ENCODE data around the gene TRIP13.

The TRIP13 gene

DNA sequence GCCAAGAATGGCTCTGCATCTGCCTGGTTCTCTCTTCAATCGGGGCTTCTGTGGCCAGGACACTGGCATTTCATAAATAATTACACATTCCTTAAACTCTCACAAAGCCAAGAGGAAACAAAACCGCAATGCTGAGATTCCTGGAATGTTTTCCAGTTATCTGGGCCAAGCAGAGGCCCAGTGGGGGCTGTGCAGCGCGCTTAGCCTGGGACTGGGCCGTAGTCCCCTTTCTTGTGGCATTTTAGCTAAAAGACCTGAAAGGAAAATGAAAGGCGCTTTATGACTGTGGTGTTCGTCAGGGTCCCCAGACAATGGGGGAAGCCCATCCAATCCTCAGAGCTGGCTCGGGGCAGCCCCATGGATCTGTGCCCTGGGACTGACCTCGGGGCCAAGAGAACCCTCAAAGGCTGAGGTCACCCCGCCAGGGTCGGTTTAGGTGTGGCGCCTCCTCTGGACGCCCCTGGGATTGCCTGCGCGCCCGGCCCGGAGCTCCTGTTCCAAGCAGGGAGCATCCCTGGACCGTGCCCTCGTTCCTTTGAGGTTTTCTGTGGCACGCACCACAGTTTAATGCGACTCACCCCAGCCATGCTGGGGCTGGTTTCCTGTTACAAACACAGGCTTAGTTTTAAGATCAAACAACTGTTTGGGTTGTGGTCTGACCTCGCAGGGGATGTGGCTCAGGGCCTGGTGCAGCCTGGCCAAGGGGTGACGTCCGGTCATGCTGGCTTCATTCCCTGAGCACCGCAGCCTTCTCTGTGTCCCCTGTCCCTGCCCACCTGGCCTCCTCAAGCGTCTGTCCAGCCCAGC lies 64.5 kb downstream of the TRIP13 start:
- no peak for FAIRE-seq

DNA sequence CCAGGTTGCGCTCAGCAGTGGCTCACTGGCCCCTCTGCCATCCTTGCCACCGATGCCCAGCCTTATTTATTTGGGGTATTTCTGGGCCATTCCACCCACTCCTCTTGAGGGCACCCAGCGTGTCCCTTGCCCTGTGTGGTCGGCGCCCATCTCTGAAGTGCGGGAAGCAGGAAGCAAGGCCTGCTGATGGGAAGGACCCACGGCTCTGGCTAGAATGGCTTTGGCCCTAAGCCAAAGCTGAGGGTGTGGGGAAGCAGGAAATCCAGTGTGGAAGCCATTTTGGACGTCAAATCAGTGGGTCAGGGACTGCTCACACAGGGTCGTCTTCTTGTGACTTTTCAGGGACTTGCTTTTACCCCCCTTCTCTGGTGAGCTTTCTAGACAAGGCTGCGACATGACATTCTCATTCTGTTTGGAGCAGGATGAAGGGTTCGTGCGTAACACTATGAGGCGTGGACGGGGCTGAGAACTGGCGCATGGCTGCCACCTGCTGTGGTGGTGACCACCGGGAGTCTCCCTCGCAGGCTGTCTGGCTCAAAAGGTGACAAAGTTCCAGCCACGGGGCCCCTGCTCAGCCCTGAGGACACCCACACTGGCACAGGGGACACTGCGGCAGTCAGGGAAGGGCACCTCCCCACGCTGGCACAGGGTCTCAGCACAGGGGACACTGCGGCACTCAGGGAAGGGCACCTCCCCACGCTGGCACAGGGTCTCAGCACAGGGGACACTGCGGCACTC lies 65.2 kb downstream of the TRIP13 start:
- no peak for FAIRE-seq

DNA sequence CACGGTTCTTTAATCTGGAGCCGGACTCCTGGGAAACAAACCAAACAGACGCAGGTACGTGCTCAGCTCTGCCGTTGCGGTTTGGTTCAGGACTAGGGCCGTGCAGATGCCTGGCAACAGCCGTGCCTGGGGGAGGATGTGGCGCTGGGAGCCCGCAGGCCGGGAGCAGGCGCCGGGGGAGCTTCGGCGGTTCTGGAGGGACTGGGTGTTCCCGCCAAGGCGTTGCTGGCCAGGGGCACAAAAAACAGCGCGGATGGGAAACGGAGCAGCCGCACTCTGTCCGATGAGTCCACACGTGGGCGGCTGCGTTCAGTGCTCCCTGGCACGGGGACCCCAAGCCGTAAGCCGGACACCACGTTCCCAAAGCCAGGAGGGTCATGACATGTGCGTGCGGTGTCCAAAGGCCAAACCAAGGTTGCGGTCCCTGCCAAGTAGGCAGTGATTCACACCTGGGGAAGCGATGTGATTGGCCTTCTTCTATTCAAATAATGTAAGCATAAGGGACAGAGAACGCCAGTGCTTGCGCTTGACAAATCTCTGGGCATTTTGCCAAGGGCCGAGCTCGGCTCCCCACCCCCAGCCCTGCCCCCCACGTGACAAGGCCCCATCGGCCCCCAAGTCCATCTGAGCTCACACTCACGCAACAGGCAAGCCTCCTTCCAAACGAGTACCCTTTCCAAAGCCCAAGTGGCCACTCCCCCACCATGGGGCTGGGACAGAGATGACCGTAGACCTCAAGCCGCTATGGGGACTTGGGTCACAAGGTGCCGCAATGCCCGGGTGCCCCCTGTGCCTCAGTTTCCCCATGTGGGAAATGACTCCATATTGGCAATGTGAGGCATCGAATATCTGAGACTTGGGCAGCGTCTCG lies 66.3 kb downstream of the TRIP13 start:
- FAIRE-seq, result no peak

DNA sequence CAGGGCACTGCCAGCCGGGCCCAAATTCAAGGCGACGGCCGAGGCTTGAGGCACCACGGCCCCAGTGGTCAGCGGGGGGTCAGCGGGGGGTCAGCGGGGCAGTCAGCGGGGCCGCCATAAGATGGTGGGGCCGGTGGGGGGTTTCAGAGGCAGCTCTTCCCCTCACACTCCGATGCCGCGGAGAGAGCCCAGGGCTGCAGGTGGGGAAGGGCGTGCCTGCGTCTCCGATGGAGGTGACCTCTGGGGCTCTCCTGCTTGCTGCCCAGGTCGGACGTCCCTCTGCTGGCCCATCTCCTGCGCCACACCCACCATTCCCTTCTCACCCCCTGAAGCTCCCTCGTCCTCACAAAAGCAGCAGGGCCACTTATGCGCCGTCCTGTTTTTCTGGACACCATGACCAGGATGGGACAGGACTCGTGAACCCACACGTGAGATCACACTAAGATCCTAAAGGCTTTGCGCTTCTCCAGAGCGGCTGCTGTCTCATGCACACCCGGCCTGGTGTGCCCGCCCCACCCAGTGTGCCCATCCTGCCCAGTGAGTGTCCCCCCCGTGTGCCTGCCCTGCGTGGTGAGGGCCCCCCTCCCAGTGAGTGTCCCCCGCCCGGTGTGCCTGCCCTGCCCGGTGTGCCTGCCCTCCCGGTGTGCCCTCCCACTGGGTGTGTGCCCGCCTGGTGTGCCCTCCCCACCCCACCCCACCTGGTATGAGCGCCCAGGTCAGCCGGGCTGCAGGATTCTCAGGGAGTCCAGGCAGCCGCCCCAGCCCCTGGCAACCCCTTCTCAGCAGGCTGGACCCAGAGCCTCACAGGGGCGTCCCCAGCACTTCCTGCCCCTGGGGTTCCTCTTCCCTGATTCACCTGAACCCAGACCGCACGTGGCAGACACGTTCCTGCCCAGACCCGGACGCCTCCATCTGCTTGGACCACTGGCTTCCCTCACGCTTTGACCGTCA lies 67.2 kb downstream of the TRIP13 start:
- FAIRE-seq, result no peak

DNA sequence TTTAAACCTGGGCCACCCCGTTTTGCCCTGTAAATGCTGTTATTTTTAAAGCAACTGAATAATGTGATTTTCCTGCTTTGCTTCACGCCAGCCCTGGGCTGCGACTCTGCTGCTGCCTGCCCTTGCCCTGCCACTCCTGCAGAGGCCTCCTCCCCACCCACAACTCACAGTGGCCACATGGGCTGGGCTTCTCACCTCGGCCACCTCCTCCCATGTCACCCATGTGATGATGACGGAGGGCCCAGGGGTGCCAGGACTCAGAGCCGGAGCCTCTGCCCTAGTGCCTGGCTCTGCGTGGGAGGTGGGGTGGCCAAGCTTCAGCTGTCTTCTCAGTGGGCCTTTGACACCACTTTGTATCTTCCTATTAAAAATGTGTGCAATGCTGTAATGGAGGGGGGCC lies 67.9 kb downstream of the TRIP13 start:
- FAIRE-seq, result no peak

DNA sequence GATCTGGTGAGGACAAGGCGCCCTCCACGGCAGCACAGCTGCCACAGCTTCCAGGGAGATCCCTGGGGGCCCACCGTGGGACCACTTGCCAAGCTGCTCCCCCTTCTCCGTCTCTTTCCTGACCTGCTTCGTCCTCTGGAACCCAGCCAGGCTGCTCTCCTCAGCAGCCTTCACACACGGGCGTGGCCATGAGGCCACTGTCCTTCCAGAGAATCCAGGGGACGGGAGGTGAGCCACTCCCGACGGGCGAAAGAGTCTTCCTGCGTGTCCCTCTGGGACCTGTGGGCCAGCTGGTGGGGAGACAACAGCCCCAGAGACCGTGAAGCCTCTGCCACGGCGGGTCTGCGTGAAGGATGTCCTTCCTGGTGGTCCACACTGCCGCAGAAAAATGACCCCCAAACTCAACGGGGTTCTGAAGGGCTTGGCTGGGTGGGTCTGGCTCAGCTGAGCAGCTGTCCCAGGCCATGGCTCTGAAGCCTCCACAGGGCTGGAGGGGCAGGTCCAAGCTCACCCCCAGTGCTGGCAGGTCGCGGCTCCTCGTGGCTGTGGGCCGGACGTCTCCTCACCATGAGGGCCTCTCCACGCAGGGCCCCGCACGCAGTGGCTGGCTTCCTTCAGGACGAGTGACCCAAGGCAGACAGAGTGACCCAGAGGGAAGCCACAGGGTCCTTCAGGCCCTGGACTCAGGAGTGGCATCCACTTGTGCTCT lies 68.5 kb downstream of the TRIP13 start:
- no peak for FAIRE-seq

DNA sequence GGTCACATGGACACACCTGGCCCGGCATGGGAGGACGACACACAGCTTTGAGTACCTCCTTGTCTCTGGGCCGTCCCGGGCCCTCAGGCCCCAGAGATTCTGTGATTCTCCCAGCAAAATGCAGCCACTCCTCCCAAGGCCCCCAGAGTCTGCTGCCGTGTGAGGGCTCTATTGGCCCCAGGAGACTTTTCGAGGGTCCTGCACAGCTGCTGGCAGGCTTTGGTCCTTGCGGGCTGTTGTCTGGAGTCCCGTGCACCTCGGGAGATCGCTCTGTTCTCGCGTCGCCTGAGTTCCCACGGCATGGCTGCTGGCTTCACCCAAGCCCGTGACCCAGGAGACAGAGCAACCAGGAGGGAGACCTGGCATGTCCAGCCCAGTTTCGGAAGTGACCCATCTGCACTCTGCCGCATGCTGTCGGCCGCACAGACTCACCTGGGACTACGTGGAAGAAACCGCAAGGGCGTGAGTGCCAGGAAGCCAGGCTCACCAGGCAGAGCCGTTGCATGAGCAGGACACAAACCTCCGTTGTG lies 69.1 kb downstream of the TRIP13 start:
- FAIRE-seq, result no peak

DNA sequence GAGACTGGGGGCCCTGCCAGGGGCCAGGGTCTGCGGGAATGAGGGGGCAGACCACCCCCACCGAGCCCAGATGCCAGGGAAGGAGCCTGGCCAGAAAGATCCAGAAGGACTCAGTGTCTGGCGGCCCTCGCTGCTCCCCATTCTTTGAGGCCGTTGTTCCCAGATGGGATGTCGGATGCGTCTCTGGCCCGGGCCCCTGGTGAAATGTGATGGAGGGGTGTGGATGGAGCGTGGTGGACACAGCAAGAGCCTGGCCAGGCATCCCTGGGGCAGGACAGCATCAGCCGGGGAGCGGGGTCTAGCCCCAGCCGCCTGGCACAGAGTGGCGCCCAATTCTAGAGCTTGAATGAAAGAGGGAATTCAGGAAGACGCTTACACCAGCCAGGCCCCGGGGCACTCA lies 69.7 kb downstream of the TRIP13 start:
- FAIRE-seq, result no peak

DNA sequence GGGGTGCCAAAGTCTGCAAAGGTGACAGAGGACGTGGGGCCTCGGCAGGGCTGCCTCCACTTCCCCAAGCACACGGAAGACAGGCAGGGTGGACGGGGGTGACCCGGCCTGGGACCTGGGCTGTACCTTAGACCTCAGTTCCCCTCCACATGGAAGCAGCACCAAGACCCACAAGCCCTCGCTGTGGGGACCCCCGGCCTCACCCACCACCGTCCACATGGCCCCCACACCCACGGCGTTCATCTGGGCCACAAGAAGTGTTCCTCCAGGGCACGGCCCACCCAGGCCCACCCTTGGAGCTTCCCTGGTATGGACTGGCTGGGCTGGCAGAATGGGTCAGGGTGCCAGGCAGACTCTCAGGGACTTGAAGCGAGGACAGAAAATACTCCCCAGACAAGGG lies 70.1 kb downstream of the TRIP13 start:
- FAIRE-seq, result no peak

DNA sequence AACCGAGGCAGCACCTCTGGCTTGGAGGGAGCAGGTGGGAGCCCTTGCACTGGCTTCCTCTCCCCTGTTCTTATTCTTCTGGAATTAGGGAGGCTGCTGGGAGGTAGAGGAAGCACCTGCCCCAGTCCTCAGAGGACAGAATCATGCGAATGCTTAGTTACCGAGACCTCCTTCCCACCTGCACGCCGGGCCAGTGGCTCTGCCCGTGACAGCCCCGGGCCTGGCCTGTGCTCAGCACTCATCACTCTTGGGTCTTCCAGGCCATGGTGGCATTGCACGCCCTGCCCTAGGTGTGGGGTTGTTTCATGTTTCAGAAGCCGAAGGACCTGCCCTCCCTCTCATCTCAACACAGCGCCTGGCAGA lies 70.6 kb downstream of the TRIP13 start:
- FAIRE-seq, result no peak

DNA sequence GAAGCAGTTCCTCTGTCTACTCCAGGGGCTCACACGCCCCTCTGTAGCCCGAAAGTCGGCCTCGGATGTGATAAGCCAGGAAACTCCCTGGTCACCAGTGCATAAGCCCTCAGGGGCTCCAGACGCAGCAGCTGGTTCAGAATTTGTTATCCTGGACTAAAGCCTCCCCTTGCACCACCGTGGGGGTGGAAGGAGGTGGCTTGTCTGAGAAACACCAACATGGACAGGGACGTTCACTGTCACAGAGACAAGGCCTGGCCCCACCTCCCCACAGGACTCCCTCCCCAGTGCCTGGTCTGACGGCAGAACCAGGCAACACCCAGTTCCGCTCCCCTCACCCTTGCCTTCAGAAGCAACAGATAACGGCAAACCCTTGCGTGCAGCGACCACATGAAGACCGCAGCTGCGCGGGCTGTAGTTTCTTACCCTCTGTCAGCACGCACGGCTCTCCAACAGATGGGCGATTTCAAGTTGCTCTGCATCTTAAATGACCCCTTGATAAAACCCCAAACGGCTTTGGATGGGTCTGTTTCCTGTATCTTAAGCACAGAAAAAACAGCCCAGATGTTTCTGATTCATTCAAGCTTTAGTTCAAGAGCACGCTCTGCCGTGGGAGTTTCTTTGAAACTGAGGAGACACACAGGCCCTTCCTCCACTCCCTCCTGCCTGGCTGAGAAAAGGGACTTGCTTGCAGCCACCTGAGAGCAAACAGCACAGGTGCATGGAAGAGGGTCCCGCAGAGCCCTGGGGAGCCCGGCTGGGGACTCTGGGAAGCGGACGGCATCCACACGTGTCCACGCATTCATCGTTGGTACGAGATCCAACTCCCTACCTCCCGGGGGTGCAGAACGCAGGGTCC lies 71.2 kb downstream of the TRIP13 start:
- no peak for FAIRE-seq

DNA sequence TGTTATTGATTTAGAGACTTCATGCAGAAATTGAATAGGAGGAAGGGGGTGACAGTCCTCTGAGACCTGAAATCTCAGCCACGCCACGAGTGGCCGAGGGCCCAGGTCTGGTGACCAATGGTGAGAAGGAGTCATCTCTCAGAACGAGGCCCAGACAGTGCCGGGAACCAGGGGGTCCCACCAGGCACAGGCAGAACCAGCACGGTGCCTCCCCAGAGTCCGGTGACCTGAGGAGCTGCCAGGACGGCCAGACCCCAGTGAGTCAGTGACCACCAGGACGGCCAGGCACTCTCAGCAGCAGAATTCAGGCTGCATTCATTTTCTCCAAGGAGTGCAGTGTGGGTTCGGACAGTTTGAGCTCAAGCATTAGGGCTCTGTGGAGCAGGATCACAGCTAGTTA lies 72.1 kb downstream of the TRIP13 start:
- FAIRE-seq, result no peak

DNA sequence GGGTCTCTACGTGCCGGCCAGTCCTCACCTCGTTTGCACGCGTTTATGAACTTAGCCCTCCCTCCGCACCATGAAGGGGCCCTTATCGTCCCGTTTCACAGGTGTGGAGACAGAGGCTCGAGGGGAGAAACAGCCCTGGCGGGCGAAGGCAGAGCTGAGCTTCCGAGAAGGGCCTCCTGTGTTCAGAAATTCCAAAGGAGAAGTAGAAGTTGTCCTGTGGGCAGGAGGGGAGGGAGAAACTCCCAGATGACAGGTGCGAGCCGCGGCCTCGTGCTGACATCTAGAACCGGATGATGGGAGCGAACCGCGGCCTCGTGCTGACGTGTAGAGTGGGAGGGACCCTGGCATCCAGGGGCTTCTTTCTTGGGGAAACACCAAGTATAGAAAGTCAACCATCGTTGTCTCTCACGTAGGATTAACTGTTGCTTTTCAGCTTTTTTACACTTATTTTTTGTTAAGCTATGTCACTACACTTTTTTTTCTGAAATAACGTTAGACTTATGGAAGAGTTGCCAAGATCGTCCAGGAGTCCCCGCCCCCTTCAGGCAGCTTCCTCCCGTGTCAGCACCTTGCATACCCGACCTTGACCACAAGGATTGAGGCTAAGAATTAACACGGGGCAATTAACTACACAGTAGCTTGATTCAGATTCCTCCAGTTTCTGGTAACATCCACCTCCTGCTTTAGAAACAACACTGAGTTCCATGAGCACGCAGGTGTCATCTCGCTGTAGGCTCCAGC lies 73.1 kb downstream of the TRIP13 start:
- FAIRE-seq, result no peak

DNA sequence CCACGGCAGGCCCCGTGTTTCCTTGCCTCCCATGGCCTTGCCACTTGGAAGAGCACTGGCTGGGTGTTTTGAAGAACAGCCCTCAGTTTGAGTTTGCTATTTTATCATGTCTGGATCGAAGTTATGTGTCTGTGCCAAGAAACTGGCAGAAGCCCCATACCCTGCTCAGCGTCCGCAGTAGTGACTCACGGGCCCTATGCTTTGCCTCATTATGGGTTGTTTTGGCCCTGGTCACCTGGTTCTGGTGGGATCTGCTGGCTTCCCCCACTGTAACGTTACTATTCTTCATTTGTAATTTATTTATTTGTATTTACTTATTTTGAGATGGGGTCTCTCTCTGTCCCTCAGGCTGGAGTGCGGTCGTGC lies 73.6 kb downstream of the TRIP13 start:
- FAIRE-seq, result no peak

DNA sequence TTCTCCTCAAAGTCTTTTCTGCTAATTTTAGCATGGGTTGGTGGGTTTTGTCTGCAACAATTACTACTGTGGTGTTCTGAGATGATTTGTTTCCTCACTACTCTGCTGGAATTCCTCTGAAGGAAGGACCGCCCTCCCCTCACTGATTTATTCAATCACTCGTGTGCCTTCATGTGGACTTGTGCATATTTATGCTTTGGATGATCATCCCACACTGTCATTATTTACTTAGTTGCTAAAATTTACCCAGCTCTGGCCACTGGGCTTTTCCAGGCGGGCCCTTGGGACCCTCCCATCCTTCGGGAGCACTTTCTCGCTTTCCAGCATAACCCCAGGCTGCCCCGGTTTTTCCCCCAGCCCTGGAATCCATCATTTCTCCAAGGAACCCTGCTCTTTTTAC lies 74.3 kb downstream of the TRIP13 start:
- no peak for FAIRE-seq

Measured in colon (tissue), 2 donors.